COLO668 (cell line): ENCODE measurements around the gene ZNF512.
A peak's percentile ranks its signal among the peaks of the same experiment; 100 is the strongest.
"Not testable (repeated sequence)": the region's sequence is repeated elsewhere in the genome, so short reads cannot be mapped to it uniquely, and the experiment has no call there.

Experiments
- DNase-seq: peaks from one replicate; lab custom pipeline; 2025; ENCODE audit not compliant: unreplicated experiment; lab: John Stamatoyannopoulos, UW

Gene ZNF512

DNA sequence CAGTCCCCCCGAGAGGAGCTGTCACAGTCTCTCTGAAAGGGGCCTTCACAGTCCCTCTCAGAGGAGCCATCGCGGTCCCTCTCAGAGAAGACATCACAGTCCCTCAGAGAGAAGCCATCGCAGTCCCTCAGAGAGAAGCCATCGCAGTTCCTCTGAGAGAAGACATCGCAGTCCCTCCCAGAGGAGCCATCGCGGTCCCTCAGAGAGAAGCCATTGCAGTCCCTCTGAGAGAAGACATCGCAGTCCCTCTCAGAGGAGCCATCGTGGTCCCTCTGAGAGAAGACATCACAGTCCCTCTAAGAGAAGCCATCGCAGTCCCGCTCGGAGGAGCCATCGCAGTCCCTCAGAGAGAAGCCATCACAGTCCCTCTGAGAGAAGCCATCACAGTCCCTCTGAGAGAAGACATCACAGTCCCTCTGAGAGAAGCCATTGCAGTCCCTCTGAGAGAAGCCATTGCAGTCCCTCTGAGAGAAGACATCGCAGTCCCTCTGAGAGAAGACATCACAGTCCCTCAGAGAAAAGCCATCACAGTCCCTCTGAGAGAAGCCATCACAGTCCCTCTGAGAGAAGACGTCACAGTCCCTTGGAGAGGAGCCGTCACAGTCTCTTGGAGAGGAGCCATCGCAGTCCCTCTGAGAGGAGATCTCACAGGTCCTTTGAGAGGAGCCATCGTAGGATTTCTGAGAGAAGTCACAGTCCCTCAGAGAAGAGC is 1.3 kb upstream of the ZNF512 start:
- no peak for DNase-seq

DNA sequence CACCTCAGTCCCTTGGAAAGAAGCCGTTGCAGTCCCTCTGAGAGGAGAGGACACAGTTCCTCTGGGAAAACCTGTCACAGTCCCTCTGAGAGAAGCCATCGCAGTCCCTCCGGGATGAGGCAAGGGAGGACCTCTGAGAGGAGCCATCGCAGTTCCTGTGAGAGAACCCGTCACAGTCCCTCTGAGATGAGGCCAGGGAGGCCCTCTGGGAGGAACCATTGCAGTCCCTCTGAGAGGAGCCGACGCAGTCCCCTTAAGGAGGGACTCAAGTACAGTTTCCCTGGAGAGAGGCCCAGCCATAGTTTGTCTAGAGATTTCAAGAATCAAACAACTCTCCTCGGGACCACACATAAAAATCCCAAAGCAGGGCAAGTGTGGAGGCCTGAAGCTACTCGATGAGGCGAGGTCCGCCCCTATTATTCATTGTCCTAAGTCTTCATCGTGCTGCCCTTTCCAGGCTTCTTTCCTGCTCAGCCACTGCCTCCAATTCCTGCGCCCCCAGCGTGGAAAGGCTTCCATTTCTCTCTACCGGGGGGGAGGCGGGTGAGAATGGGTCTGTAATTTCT is 630 bp upstream of the ZNF512 start:
- no peak for DNase-seq

DNA sequence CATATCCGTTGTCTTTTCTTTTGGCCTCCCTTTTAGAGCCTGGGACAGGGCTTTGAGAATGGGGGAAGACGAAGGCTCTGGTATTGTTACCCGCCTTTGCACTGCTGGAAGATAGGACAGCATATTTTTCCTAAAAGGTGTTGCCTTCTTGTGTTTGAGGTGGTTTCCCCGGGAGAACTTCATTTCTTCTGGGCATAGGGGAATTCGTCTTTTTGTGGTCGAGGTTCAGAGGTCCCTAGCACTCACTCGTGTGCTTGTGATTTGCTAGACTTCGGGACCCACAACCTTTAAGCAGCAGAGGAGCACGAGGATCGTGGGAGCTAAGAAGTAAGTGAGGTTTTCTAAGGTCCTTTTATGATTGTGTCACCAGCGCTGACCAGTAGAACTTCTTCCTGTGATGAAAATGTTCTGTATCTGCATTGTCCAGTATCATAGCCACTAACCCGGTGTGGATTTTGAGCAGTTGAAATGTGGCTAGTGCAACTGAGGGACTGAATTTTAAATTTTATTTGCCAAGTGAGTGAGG is 611 bp downstream of the ZNF512 start:
- no peak for DNase-seq

DNA sequence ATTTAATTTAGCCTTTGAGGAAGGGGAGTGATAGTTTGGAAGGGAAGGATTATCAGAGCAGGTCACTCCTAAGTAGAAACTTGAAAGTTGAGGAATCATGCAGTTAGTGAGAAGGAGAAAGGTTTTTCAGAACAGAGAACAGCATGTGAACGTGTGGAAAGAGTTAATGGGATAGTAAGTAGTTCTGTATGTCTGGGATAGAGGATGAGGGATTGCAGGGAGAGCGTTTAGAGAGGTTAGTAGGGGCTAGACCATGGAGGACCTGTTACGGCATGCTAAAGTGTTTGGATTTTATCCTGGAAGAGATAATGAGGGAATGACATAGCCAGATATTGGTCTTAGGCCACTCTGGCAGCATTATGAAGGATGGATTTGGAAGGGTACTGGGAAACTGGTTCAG is 1.8 kb downstream of the ZNF512 start:
- DNase-seq = no peak

DNA sequence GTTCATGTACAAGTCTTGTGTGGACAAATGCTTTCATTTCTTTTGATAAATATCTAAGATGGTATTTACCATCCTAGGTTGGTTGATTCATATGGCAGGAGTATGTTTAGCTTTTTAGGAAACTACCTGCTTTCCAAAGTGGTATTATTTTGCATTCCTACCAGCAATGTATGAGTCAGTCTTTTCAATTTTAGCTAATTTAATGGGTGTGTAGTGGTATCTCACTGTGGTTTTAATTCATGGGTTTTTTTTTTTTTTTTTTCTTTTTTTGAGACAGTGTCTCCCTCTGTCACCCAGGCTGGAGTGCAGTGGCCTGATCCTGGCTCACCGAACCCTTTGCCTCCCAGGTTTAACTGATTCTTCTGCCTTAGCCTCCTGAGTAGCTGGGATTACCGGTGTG is 4.2 kb downstream of the ZNF512 start:
- DNase-seq = no peak

DNA sequence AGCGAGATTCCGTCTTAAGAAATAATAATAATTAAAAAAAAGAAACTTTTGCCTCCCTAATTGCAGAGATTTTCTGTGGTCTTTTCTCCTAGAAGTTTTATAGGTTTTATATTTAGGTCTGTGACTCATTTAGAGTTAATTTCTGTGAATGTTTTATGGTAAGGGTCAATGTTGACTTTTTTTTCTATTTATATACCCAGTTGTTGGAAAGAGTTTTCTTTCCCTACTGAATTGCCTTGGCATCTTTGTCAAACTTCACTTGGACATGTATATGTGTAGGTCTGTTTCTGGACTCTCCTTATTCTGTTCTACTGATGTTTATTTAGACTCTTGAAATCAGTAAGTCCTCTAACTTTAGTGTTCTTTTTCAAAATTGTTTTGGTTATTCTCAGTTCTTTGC is 5.5 kb downstream of the ZNF512 start:
- DNase-seq = no peak

DNA sequence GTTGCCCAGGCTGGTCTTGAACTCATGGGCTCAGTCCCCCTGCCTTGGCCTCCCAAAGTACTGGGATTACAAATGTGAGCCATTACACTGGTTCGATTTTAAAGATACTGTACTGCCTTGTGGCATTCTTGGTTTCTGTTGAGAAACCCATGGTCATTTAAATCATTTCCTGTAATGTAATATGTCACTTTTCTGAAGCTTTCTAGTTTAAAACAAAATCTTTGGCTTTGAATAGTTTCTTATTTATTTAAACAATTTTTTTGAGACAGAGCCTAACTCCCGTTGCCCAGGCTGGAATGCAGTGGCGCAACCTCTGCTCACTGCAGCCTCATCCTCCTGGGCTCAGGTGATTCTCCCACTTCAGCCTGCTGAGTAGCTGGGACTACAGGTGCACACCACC is 8.9 kb downstream of the ZNF512 start:
- DNase-seq = no peak

DNA sequence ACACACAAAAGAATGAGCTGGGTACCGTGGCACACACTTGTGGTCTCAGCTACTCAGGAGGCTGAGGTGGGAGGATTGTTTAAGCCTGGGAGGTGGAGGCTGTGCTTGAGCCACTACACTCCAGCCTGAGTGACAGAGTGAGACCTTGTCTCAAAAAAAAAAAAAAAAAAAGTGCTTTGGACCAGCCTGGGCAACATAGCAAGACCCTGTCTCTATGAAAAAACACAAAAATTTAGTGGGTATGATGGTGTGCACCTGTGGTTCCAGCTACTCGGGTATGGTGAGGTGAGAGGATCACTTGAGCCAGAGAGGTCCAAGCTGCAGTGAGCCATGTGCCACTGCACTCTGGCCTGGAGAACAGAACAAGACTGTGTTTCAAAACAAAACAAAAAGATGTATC is 10.4 kb downstream of the ZNF512 start:
- DNase-seq = no peak

DNA sequence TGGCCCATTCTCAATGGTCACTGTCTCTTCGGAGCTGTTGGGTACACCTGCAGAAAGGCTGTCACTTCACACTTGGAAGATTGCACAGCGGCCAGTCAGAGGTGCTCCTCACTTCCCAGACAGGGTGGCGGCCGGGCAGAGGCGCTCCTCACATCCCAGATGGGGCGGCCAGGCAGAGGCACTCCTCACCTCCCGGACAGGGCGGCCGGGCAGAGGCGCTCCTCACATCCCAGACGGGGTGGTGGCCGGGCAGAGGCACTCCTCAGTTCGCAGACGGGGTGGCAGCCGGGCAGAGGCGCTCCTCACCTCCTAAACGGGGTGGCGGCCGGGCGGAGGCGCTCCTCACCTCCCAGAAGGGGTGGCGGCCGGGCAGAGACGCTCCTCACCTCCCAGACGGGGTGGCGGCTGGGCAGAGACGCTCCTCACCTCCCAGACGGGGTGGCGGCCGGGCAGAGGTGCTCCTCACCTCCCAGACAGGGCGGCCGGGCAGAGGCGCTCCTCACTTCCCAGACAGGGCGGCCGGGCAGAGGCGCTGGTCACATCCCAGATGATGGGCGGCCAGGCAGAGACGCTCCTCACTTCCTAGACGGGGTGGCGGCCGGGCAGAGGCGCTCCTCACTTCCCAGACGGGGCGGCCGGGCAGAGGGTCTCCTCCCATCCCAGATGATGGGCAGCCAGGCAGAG is 11.3 kb downstream of the ZNF512 start:
- not testable (repeated sequence) for DNase-seq

DNA sequence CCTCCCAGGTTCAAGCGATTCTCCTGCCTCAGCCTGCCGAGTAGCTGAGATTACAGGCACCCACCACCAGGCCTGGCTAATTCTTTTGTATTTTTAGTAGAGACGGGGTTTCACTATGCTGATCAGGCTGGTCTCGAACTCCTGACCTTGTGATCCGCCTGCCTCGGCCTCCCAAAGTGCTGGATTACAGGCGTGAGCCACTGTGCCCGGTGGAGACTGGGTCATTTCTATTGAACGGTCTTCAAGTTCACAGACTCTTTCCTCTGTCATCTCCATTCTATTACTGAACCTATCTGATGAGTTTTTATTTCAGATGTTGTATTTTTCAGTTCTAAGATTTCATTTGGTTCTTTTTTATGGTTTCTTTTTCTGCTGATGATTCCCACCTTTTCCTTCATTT is 12.6 kb downstream of the ZNF512 start:
- DNase-seq = not testable (repeated sequence)

DNA sequence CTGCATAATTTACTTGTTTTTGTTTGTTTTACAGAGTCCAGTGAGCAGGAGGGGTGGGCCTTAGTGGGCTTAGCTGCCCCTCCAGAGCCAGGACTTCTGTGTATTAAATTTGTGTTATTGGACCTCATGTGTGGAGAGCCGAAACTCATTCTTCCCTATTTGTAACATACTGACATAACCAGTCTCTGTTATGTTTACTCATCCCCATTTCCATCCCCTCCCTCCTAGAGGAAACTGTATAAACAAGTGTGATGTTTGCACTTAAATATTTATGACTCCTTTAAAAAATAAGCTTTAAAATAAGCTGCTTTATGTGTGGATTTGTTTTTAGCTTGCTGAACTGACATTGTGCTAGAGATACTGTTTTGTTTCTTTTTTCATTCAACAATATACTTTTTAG is 13.8 kb downstream of the ZNF512 start:
- DNase-seq = no peak

DNA sequence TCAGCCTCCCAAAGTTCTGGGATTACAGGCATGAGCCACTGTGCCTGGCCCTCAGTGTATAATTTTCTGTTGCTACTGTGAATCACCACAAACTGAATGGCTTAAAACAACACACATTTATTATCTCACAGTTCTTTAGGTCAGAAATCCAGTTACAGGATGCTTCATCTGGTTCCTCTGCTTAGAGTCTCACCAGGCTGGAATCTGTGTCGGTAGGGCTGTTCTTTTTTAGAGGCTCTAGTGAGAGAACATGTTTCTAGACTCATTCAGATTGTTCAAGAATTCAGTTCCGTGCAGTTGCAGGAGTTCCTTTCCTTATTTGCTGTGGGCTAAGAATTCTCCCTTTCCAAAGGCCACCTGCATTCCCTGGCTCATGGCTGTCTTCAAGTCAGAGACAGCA is 23.8 kb downstream of the ZNF512 start:
- no peak for DNase-seq

DNA sequence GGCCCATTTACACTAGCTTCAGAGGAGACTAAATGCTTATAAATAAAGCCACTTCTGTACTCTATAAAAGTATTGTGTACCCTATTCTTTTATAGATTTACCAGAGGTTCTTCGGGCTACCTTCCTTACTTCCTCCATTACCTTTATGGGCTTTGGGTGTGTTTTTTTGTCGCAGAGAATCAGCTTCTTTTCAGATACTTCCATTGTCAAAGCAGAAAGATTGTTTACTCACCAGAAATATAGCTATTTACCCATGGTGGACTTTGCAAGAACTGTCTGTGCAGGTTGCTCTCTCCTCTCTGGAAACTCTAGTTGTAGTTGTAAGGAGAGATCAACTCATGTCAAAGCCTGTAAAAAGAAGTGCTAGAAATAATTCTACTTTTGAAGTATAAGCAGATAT is 31.1 kb downstream of the ZNF512 start:
- DNase-seq = no peak

DNA sequence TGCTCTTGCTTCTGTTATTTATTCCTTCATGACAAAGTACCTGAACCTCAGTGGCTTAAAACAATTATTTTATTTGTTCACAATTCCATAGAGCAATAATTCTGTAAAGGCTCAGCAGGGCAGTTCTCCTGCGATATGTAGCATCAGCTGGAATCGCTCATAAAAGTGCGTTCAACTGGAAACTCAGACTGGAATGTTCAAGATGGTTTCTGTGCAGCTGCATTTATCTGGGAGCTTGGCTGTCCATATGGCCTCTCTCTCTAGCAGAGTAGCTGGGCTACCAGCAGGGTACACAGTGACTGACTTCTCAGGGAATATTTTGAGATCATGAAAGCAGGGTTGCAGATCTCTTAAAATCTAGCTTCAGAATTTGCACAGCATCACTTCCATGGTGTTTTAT is 32.5 kb downstream of the ZNF512 start:
- no peak for DNase-seq

DNA sequence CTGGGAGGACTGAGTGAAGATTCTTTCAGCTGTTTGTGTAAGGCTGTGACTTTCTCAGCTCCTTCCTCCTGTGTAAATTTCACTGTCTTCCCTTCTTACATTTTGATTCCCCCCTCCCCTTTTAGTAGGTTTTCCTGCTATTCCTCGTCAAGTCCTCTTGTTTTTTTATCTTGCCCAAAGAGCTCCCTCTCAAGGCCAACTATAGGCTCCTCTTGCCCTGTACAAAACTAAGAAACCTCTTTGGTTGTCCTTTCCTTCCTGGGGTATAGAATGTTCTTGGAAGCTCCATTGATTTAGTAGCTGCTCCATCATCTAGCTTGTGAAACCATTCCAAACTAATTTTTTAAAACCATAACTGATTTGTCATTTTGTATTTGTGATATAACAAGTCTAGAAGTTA is 38.7 kb downstream of the ZNF512 start:
- no peak for DNase-seq

DNA sequence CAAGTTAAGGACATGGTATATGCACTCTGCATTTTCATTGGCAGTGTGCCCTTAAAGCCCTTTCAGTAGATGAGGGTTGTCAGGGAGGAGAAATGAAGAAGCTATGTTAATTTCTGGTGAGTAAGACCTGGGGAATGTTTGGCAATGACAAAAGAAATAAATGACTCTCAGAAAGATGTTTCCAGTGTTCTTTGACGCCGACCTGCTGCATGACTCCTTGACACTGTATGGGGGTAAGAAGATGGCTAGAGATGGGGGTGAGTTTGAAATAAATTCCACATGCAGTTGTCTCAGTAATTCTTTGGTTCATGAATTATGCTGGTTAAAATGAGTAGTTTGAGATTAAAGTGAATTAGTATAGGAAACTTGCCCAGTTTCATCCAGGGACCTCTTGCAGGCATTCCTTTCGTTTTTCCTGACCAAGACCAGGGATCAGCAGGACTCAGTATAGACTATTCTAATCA is 40.1 kb downstream of the ZNF512 start:
- DNase-seq = no peak

DNA sequence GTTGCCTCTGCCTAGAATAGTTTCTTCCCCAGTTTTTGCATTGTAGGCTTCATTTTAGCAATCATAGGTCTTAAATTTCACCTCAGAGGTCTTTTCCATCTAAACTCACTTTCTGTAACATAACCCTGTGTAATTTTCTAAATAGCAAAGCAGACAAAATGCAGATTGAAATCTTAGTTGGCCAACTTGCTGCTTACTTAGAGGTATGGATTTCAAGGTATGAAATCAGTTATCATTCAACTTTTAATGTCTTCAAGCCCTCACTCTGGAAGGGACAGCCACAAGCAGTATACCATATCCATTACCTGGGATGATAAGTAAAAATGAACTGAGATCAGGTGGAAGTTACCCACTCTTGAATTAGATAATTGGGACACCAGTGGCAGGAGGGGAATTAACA is 42.1 kb downstream of the ZNF512 start:
- DNase-seq = no peak

DNA sequence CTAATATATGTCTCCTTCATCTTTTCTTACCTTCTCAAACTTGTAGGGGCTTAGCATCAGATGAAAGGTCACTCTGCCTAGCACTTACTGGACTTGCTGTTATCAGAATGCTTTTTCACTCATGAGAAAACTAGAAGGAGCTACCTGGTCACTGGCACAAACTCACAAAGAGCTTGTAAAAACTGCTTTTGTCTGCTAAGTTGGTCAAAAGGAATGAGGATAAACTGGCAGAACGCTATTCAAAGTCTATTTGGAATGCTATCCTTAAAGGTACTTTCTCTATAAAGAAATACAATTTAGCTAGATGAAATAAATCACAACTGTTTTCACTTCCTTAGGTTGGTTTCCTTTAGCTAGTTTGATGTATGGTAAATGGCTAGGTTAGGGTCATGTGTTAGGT is 43.5 kb downstream of the ZNF512 start:
- DNase-seq = not testable (repeated sequence)

DNA sequence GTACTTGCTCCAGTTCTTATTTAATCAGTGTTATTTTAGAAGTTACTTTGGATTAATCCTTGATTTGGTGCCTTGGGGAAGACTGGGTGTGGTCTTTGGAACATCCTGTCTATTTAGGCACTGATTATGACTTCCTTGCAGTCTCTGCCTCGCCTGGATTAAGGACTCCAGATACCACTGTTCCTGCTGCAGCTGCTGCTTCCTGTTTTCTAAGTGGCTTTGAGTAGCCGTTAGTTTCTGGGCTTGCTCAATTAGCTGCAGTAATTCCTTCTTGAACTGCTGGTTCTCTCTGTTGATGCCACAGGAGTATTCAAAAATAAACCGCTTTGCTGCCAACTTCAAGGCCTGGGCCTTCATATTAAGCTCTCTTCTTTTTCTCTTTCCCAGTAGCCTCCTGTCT is 44.1 kb downstream of the ZNF512 start:
- not testable (repeated sequence) for DNase-seq

DNA sequence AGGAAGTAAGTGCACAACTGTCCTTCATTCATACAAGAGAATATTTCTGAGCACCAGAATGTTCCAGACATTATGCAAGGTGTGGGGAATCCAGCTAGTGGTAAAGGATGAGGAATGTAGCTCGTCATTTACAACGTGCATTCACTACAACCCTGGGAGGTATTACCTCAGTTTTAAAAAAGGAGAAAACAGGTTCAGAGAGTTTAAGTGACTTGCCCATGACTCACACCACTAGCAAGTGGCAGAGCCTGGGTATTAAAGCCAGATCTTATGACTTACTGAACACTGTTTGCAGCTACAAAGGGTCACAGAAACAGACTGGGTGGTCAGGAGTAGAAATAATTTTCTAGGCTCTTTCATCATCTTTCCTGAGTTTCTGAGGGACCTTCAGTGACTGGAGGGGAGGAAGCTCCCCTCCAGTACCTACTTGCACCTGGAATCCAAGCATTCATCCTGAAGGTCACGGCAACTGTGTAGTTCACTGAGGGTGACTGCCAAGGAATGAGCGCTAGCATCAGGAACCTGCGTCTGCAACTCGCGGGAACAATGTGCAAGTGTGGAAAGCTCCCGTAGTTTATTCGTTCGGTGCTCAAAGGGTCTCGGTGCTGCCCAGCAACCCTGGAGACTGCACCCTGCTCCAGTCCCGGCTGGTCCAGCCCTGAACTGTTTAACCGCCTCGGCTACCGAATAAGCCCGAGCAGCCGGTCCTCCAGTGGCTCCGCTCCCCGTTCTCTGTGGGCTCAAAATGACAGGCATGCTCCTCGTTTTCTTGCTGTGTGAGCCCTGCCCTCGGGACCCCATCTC is 45.3 kb downstream of the ZNF512 start:
- DNase-seq = peak; percentile 36
